GM19452 (cell line): ENCODE results near the gene SLC48A1.

Experiments
- ATAC-seq: cut with Tn5 transposase; IDR thresholded peaks from one replicate; pipeline ENCODE4 v1.9.1; 2021; ENCODE audit not compliant: unreplicated experiment

The SLC48A1 gene

DNA sequence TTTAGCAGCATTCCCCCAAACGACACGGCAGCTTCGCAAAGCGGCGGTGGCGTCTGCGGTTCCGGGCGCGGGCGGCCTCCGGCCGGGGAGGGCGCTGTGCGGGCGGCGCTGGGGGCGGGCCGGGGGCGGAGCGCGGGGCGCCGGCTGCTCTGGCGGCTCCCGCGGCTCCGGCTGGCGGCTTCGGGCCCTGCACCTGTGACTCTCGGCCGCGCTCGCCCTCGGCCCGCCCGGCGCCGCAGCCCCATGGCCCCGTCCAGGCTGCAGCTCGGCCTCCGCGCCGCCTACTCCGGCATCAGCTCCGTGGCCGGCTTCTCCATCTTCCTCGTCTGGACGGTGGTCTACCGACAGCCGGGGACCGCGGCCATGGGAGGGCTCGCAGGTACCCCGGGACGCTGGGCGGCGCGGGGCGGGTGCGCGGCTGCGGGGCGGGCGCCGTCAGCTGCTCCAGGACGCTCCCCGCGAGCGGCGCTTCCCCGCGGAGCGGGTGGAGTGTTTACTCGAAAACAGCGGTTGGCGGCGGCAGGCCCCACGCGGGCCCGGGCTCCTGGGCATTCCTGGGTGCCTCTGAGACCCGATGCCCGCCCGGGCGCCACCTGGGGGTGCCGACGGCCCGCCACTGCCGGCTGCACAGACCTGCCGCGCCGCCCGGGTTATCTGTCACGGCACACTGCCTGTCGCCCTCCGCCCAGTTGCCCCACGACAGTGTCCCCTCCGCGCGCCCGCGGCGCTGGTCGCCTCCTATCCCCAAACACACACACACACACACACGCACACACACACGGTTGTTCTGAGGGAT is at the start of gene SLC48A1:
TSS of gene SLC48A1 (plus strand) at position 177 of the 796 bp plus-strand sequence. CDS start at position 244, 67 bp downstream.
- ATAC-seq = peak; percentile 87

- ATAC-seq = no peak
These were observed 47.8 kb upstream of the SLC48A1 start, which contains the start of gene ENDOU for GRCh38 chr12:47725091-47725772. ENDOU (minus strand) TSS chr12:47725490; CDS start chr12:47725413, 77 bp downstream.

- ATAC-seq = no peak
These were observed 47.1 kb upstream of the SLC48A1 start for GRCh38 chr12:47725893-47726292.

DNA sequence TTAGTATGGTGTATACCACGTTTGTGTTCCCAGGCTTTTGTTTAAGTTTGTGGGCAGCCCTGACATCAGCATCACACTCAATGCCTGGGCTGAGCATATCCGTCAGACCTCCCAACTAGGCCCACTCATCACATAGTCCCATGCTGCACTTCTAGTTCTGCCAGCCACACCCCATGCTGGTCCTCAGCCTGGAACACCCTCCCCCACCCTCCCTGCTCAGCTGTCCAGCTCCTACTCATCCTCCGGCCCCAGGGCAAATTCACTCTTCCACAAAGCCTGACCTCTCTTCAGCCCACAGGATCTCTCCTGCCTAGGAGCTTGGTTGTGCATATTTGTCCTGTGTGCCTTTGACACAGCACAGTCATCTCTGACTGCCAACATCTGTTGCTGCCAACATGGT is 43.8 kb upstream of the SLC48A1 start:
- no peak for ATAC-seq

- no peak for ATAC-seq
These were observed 42.7 kb upstream of the SLC48A1 start for GRCh38 chr12:47730341-47730744.

DNA sequence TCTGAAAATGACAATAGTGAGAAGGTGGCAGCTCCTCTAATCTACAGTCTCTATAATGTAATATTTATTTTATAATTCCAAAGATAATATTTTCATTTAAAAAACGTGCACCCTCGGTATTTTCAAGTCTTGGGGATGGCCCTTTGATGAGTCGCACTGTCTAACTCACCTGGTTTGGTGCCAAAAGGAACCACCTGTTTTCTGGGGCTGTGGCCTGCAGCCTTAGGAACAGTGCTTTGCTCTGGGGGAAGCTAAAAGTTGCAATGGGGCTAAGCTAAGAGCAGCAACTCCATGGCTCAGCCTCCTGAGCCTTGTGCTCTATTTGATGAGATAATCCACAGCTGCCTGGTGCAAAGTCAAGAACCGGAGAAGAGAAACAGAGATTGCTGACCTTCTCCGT is 41.3 kb upstream of the SLC48A1 start:
- ATAC-seq = no peak

DNA sequence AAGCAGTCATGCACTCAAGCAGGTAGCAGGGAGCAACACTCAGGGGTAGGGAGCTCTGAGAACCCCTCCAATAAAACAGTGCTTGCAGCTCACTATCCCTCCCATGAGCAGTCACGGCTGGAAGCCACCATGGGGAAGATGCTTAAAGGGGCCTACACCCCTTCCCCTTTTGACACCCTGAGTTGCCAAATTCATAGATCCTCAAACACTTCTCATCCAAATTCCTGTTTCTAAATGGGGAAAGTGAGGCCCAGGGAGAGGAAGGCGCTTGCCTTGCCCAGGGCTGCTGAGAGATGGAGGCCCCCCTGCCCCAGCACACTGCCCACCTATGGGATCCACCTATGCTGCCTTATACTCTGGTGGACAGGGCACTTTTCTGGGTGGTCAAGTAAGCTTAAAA is 40.5 kb upstream of the SLC48A1 start:
- no peak for ATAC-seq

- ATAC-seq = no peak
These were observed 39.9 kb upstream of the SLC48A1 start for GRCh38 chr12:47733142-47733541.

GRCh38 chr12:47734725-47735480 is 38.1 kb upstream of the SLC48A1 start:
- ATAC-seq = no peak

- ATAC-seq = no peak
These were observed 37.4 kb upstream of the SLC48A1 start for GRCh38 chr12:47735649-47736048.

DNA sequence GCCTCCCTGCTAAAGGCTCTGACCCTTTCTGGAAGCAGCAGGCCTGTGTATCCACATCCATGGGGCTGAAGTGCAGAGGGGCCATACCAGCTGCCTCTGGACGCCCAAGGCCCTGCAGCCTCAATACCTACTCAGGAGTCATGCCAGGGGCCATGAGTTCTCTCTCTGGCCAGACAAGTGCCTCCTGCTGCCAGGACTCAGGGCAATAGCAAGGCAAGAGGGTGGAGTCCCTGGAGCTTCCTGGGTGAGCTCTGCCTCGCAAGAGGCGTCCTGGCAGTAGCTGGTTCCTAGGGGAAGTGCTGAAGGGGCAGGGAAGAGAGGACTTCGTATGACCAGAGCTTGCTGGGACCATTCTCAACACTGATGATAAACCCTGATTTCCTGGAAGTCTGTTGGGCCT is 36.8 kb upstream of the SLC48A1 start:
- ATAC-seq = no peak

- ATAC-seq = no peak
These were observed 36.0 kb upstream of the SLC48A1 start for GRCh38 chr12:47736877-47737676.

GRCh38 chr12:47737936-47738594 is 35.0 kb upstream of the SLC48A1 start:
- ATAC-seq = no peak

DNA sequence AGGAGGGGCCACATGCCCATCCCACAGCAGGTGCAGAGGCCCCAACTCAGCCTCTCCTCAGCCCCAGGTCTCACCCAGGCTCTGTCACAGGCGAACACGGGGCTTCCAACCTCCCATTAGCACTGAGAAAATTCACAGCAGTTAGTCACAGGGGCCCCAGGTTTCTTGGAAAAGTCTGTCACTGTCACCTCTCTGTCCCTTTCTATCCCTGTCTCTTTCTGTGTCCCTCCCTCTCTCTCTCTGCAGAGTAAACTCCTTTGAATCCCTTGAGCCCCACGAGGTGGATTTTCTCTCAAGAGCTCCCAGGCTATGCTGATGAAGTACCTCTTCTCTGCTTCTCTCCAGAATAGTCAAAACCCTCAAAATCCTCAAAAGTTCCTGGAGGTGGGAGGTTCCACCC is 33.7 kb upstream of the SLC48A1 start:
- no peak for ATAC-seq

DNA sequence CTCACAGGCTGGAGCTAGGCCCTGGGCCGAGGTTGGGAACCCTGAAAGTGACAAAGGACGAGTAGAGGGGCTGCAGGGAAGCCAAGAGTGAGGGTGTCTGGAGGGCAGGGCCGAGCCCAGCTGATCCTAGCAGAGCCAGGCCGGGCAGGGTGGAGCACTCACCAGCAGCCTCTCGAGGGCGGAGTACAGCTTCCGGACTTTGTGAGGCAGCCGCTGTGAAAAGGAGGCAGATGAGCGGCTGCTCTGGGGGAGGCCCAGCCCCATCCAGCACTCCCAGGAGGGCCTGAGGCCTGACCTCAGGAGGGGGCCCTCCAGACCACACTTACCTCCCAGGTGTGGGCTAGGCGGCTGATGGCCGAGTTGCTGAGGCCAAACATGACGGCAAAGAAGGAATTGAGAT is 33.1 kb upstream of the SLC48A1 start:
- no peak for ATAC-seq

- no peak for ATAC-seq
These were observed 32.3 kb upstream of the SLC48A1 start for GRCh38 chr12:47740606-47741339.

DNA sequence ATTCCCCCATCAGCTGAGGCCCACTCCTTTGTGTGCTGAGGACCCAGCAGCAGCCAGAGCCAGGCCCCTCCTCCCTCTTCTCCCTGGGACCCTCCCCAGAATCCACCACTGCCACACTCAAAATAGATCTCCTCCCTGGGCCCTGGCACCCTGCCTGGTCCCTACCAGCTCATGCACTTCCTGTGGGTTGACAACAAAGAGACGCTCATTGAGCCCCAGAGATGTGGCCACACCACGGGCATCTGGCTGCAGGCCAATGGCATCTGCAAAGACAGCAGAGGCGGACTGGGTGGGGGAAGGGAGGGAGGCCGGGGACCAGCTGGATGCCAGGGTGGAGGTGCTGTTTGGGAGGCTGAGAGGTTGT is 31.7 kb upstream of the SLC48A1 start:
- ATAC-seq = no peak

- ATAC-seq = no peak
These were observed 30.7 kb upstream of the SLC48A1 start for GRCh38 chr12:47742253-47742825.

DNA sequence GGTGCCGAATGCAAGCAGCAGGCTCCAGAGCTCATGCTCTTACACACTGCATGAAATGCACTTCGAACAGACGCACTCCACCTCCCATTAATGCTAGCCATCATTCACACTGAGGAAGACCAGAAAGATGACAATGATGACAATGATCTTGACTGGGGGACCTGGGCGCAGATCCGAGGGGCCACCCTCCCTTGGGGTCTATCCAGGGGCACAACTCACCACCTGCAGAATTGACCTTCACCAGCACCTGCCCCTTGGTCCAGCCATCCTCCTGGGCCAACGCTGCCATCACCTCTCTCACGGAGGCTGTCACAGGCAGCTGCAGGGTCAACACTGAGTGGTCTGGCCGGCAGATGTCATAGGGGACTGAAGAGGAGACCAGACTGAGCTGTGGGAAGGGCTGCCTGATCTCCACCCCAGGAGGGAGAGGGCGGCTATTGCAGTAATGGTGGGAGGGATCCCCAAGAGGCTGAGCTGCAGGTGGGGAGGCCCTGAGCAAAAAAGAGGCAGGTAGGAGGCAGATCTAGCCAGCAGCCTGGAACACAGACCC is 29.7 kb upstream of the SLC48A1 start:
- ATAC-seq = no peak
